GM19468 (cell line): ENCODE results near the gene DNAH17.

Experiments
- ATAC-seq: cut with Tn5 transposase; IDR thresholded peaks from one replicate; pipeline ENCODE4 v1.9.1; 2021; ENCODE audit warnings: mild to moderate bottlenecking, moderate library complexity, moderate number of reproducible peaks; ENCODE audit not compliant: unreplicated experiment; ENCODE audit errors: extremely low read depth

The DNAH17 gene

GRCh38 chr17:78381601-78382232 is 195.5 kb downstream of the DNAH17 start:
- no peak for ATAC-seq

DNA sequence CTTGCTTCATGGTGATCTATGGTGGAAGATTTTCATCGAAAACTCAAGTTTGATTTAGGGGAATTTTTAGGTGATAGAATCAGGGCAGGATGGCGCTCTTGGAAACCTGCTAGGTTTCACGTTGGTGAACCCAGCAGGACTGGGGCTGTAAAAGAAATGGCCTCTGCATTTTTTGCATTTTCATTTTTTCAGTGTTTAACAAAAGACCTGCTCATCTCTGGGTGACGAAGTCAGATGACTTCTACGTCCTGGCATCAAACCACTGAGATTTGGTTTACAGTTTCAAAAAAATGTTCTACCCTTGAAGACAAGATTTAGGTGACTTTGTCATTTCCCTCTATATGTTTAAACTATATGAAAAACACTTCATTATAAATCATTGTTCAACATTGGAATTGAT is 196.8 kb downstream of the DNAH17 start:
- no peak for ATAC-seq

- no peak for ATAC-seq
Measured at GRCh38 chr17:78379131-78379491, 198.1 kb downstream of the DNAH17 start.

DNA sequence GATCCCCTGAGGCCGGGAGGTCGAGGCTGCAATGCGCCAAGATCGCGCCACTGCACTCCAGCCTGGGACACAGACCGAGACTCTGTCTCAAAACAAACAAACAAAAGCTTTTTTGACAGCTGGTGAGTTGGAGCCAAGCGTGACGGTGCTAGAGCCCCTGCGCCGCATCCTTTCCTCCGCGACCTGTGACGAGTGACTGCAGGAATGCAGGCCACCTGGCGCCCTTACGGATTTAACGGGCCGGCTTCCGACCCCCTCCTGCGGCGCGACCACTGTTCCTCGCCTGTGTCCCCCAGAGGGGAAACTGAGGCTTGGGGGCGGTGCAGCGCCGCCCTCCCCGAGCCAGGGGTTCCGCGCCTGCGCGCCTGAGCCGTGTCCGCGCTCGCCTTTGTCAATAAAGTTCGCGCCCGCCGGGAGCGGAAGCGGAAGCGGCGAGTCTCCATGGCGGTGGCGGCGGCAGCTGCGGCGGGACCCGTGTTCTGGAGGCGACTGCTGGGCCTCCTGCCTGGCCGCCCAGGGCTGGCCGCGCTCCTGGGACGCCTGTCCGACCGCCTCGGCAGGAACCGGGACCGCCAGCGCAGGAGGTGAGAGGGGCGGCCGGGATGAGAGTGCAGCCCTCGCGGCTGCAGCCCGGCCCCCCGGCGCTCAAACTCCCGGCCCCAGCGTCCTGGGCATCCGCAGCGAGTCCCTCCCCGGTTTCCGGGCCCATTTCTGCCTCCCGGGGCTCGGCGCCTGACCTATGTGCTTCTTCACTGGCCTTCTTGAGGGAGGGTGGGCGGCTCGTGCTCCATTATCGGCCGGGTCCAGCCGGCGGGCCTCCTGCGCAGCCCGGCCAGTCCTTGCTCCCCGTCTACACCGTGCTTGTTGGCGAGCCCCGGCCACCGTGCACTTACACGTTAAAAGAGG is 198.7 kb downstream of the DNAH17 start, which contains the start of gene PGS1:
PGS1 (plus strand) TSS at position 425 of the 906 bp plus-strand sequence; CDS start at position 442, 17 bp downstream.
- ATAC-seq, result peak; percentile 28

DNA sequence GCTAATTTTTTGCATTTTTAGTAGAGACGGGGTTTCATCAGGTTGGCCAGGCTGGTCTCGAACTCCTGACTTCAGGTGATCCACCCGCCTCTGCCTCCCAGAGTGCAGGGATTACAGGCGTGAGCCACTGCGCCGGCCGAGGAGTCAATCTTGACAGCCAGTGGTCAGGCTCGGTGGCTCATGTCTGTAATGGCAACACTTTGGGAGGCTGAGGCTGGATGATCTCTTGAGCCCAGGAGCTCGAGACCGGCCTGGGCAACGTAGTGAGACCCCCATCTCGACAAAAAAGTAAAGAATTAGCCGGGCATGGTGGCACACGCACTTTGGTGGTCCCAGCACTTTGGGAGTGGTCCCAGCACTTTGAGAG is 199.4 kb downstream of the DNAH17 start:
- no peak for ATAC-seq

DNA sequence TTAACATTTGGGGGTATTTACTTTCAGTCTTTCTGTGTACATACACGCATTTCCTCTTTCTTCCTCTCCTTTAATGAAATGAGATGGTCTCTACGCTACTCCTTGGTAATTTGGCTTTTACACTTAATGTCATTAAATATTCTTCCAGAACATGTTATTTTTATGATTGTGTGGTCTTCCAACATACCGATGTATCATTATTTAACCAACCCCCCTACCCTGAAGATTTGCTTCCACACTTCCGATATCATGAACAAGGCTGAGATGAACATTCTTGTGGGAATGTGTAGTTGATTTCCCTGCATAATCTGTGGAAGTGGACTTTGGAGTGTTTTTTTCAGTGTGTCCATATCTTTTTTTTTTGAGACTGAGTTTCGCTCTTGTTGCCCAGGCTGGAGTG is 201.0 kb downstream of the DNAH17 start:
- ATAC-seq, result no peak

- no peak for ATAC-seq
Measured at GRCh38 chr17:78375401-78376151, 201.6 kb downstream of the DNAH17 start.

DNA sequence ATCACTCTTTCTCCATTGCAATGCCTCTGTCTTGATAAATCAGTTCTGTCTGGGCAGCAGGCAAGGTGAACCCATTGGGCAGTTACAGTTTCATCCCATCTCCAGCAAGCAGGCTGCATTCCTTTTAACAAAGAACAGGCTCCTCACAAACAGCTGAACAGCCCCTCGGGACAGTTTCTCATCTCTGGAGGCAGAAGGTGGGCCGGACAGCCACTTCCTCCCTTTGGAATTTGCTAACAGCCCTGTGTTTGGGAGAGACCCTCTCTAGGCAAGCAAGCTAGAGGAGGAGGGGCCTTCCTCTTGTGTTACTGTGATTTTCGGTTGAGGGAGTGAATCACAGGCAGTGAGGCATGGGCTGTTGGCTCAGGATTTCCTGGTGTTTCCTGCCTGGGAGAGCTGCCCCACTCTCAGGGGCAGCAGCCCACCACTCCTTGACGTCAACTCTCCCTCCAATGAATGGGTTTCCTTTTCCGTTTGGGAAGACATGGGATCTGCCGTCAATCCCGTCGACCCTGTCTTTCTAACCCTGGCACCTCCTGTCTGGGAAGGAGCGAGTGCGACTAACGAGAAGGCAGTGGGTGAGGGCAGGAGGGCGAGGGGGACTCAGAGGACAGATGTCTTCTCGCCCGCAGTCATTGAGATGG is 202.4 kb downstream of the DNAH17 start:
- ATAC-seq, result no peak

GRCh38 chr17:78374189-78374588 is 203.0 kb downstream of the DNAH17 start:
- no peak for ATAC-seq
